Glomerular endothelial cell (primary cell): ENCODE results near the gene LRRC32. TPM values are rescaled to one million over a fixed set of nuclear protein-coding genes. Genes with fewer than 3 reads are reported as not detected.
"Not testable (repeated sequence)": the region's sequence is repeated elsewhere in the genome, so short reads cannot be mapped to it uniquely, and the experiment has no call there.

Source experiments
- DNase-seq: peaks from one replicate; pipeline ENCODE4 v3.0.0-alpha.2; 2011; ENCODE audit warnings: low read depth, low spot score; ENCODE audit errors: extremely low read depth
- total RNA-seq: library from RNA; depleted of rRNA; stranded (reverse); fragments of >200 nt; gene quantifications from 2 replicates; pipeline ENCODE4 v1.2.3, GENCODE V29; 2015

Gene LRRC32
- total RNA-seq, 1 donor from 2014 or later = 177 TPM

DNA sequence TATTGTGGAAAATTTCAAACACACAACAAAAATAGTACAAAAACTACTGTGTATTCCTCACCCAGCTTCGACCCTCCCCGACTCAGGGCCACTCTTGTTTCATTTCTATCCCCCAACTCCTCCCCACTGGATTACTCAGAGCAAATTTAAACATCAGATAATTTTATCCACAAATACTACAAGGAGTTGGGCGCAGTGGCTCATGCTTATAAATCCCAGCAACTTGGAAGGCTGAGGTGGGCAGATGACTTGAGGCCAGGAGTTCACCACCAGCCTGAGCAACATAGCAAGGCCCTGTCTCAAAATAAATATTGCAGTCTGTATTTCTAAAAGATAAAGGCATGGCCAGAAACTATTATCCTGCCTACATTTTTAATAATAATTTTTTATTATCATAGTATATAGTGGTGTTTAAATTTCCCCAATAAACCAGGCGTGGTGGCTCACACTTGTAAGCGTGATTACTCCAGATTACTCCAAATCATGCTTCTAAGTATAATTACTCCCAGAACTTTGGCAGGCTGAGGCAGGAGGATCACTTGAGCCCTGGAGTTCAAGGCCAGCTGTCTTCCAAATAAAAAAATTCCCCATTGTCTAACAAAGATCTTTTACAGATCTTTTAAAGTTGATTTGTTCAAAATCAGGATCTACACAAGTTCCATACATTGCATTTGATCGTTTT, 39.8 kb downstream of the LRRC32 start:
- no peak for DNase-seq

DNA sequence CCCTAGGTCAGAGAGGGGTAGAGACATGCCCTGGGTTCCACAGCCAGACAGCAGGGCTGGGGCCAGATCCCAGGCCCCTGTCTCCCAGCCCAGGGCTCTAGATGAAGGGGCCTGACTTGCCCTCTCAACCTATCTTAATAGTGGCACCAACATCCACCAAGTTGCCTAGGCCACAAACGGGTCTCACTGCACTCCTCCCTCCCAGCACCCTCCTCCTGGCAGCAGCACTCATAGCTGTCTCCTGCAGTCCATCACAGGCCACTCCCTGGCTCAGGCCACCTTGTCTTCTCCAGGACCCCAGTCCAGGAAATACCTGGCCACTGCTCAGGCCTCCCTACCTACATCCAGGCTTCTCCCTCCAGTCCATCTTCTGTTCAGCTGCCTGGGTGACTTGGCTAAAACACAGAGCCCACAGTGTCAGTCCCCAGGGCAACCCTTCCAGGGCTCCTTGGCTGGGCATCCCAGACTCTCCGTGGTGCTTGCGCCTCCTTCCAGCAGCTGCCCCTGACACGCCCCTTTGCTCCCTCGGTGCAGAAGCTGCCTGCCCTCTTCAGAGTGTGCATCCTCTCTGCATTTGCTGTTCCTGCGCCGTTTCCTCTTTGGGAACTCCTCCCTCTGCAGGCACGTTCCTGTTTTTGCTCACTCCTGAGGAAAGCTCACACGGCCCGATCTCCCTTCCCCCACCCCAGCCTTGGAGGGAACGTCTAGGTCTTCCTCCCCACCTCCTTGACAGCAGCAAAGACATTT, 40.5 kb downstream of the LRRC32 start:
- DNase-seq = peak; percentile 88

DNA sequence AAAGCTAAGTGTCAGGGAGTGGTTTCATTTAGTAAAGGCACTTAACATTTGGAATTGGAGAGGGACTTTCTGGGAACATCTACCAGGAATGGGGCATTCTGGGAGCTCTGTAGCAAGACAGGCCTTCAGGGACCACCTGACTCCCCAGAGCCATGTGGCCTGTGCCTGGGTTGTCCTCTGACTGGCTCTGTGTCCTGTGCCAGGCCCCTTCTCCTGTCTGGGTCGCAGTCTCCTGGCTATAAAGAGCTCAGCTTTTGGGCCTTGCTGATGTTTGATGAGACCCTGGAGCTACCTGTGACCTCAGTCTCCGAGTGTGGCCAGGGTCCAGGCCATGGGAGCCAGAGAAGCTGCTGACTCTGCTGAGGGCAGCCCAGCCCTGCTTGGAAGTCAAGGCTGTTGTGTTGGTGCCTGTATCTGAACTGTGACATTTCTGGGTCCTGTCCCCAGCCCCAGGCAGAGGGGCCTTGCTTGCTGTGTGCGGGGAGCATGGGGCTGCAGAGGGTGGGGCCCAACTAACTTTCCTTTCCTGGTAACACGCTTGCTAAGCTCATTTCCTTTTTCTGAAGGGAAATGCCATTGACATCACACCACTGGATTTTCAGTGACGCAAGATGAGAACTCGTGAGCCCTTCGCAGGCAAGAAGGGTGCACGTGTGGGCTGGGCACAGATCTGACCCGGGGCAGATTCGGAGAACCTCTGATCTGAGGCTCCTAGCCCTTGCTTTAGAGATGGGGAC, 41.3 kb downstream of the LRRC32 start:
- peak; percentile 93 for DNase-seq

DNA sequence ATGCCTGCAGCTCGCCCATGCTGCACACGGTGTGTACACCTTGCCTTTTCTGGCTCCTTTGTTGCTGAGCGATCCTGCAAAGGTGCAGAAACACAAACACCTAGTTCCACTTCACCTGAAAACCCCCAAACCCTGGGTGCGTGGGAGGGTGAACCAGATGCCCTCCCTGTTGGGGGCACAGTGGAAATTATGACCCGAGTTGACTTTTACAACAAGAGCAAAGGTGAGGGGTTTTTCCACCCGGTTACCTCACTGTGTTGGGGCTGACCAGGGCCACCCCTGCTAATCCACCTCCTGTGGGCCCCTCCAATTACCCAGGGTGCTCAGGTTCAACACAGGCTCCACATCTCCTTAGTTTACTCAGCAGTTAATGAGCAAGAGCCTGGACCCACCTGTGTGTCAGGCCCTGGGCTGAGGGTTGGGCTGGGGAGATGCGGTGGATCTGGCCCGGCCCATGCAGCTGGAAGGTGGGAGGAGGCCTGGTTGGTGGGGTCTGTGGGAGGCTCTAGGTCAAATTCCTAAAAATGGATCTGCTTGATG, 42.1 kb downstream of the LRRC32 start:
- DNase-seq = no peak

- DNase-seq = no peak
These were observed 42.9 kb downstream of the LRRC32 start for GRCh38 chr11:76627606-76628005.

- DNase-seq = no peak
These were observed 43.6 kb downstream of the LRRC32 start for GRCh38 chr11:76626921-76627401.

GRCh38 chr11:76626266-76626665, 44.3 kb downstream of the LRRC32 start:
- DNase-seq = no peak

- no peak for DNase-seq
These were observed 44.9 kb downstream of the LRRC32 start for GRCh38 chr11:76625472-76626186.

GRCh38 chr11:76624500-76625379, 45.8 kb downstream of the LRRC32 start:
- no peak for DNase-seq

- no peak for DNase-seq
These were observed 46.6 kb downstream of the LRRC32 start for GRCh38 chr11:76623884-76624419.

- no peak for DNase-seq
These were observed 47.2 kb downstream of the LRRC32 start for GRCh38 chr11:76623171-76623883.

- no peak for DNase-seq
These were observed 48.0 kb downstream of the LRRC32 start for GRCh38 chr11:76622493-76623094.

GRCh38 chr11:76621868-76622267, 48.7 kb downstream of the LRRC32 start:
- DNase-seq = no peak

DNA sequence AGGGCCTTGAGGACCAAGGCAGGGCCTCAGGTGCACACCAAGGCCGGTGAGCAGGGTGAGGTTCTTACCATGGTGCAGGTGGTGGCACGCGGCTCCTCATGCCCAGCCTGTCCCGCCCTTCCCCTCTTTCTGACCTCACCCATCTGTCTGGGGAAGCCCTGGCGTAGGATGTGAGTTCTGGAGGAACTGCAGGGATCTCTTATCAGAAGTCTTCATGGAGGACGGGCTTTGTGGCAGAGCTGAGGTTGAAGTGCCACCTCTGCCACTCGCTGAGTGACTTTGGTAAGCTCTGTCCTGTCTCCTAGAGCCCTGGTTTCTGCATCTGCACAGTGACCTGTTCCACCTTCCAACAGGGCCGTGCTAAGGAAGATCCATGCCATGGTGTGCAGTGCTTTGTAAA, 49.1 kb downstream of the LRRC32 start:
- no peak for DNase-seq

- DNase-seq = no peak
These were observed 50.1 kb downstream of the LRRC32 start for GRCh38 chr11:76620489-76620888.

DNA sequence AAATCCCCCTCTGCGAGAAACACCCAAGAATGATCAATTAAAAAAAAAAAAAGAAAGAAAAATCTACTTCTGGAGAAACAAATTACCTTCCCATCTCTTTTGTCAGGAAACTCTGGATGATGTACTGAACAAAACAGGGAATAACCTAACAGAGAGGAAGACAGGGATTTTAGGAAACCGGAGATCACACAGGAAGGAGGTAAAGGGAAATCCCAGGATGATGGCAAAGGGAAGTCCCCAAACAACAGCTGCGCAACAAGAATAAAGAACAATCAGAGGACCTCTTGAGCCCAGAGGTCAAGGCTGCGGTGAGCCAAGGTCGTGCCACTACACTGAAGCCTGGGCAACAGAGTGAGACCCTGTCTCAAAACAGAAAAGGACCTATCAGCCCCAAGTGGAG, 50.7 kb downstream of the LRRC32 start:
- DNase-seq = not testable (repeated sequence)

- no peak for DNase-seq
These were observed 52.8 kb downstream of the LRRC32 start for GRCh38 chr11:76617553-76618265.
